Stimulated activated CD4-positive, alpha-beta T cell treated with anti-CD3 and anti-CD28 coated beads, Interleukin-1b, Interleukin-23, amount 100 ng/mL, for 4 hours (primary cell): ENCODE data around the gene FAM234B.

ENCODE experiments used
- DNase-seq, 2 donors: peaks; one replicate each; pipeline ENCODE4 v3.0.0-alpha.2; 2020; ENCODE audit warnings: low read depth in 2 of 2

Gene FAM234B

DNA sequence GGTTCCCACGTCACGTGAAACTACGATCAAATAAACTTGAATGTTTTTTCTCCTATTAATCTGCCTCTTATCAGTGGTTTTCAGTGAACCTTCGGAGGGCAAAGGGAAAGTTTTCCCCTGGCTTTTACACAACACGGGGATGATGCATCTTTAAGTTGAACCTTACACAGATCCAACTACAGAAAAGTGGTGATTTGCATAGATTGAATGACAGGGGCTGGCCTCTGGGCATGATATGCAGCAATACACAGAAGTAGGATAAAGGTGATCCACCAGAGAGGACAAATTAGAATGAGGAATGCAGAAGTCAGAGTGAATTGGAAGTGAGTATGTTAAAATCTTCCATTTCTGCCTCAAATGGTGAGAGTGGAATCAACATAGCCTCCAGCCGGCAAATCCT, 47.7 kb downstream of the FAM234B start:
- no peak for DNase-seq

DNA sequence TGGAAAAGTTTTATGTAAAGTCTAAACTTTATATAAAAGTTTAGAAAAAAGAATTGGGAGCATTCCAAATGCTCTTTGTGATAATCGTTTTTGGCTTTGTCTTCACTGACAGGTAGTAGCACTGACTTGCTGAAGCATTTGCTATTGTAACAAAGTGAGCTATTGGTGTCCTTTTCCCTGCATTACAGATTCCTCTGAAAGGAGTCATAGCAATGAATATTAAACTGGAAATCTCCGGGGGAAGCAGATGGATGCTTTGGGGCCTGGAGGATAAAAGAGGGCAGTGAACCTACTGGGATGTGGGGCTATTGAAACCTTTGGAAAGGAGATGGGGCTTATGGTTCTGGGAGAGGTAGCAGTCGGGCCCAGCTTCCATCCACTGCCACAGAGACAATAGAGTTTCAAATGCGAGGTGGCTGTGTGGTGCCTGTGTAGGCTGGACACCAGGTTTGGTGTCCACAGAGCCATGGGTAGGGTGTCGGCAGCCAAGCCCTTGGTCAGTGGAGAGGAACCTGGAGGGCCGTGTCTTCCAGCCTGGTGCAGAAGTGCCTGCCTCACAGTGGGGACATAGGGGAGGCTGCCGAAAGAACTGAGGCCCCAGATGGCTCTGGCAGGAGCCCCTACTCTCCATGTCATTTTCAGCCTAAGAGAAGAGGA, 49.1 kb downstream of the FAM234B start:
- no peak for DNase-seq

DNA sequence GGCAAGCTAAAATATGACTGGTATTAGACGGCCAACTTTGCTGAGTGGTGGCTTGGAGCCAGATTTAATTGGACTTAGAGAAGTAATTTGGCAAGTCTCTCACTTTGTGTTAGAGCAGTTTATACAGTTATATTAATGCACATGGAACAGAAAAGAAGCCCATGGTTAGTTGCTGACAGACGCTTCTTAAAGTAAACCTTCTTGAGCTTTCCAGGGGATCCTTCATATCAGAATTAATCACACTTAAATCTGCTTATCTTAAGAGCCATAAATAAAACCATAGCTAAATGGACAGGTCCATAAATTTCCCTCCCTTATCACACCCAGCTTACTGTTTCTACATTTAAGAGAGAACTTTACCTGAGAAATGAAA, 49.7 kb downstream of the FAM234B start:
- DNase-seq: no peak

DNA sequence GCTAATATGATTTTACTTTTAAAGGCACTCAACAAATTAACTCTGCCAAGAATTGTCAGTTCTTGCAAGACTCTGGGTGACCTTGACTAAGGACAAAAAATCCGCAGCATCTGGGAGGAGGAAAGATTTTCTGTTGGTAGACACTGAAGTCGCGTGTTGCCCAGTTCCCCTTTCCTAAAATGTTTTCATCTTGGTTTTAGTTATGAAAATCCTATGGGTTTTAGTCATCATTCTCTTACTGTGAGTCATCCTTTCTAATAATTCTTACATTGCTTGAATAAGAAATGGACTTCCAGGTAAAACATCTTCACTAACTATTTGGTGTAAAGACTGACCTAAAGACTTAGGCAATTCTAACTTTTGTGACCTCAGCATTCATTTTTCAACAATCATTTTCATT, 50.2 kb downstream of the FAM234B start:
- DNase-seq: no peak

- DNase-seq: no peak
Observed at GRCh38 chr12:13095266-13095995, 51.2 kb downstream of the FAM234B start.

DNA sequence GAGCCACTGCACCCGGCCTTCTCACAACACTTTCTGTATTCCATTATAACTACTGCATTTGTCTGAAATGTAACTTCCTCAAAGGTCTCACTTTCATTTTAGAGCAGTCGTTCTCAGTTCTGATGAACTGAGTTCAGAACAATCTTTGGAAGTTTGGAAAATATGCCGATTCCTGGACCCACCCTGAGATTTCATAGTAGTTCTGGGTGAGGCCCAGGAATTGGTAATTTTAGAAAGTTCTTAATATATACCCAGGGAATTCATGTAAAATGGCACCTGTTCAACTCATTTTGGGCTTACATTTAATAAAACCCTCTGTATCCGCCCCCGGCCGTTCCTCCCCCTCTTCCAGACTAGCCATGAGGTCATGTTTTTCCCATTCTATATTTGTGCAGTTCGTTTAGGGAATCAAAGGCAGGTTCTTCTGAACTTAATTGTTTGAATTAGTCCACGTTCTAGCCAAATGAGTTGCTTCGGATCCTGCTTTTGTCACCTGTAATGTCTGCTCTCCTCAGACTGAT, 53.4 kb downstream of the FAM234B start:
- no peak for DNase-seq

DNA sequence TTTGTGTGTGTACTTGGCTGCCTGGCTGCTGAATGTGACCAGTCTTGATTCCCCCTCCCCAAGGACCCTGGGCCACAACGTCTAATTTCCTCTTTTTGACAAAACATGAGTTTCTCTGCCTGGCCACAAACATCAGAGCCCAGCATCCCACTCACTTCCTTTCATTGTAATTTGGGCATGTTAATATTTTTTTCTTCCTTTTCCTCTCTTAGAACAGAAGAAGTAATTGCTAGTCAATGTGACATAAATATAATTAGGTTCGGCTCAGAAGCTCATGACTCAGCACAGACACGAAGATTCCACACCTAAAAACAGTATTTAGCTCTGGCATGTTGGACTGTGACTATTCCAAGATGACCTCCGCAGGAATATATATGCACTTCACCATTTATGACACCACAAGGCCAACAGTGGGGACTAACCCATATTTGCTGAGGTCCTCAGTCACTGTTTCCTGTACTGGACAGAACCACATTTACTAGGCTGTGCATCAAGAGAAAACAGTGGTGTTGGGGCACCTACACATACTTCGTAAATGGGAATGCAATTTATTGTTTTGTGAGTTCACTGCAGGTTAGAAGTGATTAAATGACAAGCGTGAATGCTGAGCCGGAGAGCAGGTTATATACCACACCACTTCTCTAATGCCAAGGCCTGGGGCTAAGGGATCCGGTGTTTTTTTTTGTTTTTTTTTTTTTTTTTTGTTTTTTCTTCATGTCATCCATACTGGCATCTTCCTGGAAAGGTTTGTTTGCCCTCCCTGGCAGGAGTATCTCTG, 55.1 kb downstream of the FAM234B start:
- no peak for DNase-seq

DNA sequence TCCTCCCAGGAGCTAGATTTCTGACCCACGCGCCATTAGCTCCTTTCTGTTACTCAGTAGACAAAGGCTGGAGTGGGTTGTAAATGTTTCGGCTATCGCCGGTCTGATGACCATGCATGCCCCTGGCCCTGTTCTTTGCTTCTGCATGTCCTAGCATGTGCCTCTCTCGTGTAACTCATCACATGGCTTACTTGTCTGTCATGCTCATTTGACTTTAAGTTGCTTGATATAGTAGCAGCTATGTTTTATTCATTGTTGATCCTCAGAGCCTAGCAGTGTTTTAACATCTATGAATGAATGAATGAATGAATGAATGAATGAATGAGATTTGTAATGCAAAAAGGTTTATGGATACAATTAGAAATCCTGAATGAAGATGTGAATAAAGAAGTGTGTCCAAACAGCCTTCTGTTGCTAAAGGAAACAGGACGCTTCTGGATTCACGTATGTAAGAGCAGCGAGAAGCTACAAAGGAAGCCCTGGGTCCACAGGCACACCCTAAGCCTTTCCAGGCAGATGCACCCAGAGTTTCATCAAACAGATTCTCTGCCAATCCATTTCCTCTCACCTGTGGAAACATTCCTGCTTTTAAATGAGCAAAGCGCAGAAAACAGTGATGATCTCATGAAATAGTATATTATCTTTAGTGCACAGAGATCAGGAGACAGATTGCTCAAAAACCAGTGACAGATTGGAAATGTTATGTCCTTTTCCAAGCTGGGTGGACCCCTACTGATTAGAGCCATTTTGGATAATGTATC, 55.8 kb downstream of the FAM234B start:
- no peak for DNase-seq

- no peak for DNase-seq
Observed at GRCh38 chr12:13100605-13100881, 56.4 kb downstream of the FAM234B start.

DNA sequence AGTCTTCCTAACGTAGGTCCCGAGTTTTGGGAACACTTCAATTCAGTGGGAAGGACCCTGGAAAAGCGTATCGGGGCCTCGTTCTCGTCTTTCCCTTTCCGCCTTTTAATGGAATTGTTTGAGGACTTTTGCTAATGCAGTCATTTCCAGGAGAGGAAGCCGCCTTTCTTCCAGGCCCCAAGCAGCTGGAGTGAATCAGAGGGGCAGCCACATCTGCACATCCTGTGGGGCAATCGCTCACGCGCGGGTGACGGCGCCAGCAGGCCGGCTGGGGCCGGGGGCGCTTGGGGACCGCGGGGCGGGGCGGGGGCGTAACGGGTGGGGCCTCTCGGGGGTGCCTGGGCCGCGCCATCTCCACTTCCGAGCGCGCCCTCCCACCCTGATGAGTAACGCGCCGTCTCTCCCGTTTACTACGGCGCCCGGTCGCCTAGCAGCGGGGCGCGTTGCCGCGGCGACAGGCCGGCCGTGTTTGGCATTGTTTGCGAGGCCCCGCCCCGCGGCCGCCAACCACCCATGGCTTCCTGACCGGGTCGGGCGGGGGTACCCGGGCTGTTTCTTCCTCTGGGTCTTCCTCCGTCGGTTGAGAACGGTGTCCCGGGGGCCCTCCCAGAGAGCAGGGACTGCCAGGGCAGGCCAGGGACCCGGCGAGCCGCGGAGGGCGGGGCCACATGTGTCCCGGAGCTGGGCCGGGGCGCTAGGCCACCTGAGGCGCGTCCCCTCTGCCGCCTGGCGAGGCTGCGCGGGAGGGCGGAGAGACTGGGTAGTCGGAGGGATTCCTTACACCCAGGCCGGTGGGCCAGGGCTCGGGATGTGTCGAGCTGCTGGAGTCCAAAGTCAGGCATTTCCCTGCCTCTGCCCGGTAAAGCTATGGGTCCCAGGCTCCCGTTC, 56.9 kb downstream of the FAM234B start:
- peak; percentile 77 to 81 for DNase-seq

- no peak for DNase-seq
Observed at GRCh38 chr12:13101821-13102375, 57.7 kb downstream of the FAM234B start.

DNA sequence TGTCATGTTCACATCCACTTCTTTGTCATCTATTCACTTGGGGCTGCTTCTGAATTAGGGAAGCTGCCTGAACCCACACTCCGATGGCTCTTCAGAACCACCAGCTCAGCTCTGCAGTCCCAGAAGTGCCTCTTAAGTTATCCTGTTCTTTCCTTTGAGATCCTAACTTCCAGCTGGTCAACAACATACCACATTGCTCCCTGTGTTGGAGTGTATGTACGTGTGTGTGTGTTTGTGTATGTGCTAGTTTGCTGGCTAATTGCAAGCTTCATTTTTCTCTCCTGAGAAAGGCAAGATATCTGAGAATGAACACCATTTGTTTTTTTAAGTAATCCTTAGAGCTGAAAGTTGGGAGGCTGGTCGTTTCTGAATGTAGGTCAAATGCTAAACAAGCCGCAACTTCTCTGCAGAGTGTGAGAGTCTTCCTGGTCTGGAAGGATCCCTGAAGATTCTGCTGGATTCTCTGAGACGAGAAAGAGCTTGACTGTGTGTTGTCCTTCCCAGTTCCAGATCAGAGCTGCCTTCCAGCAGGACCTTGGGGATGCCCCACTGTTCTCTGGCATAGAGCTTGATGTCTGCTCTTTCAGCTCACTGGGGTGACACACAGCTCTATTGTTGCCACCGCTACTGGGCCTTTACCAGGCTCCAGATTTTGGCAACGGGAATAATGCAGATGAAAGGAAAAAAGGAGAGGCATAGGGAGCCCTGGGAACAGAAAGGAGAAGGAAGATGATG, 58.4 kb downstream of the FAM234B start:
- no peak for DNase-seq

DNA sequence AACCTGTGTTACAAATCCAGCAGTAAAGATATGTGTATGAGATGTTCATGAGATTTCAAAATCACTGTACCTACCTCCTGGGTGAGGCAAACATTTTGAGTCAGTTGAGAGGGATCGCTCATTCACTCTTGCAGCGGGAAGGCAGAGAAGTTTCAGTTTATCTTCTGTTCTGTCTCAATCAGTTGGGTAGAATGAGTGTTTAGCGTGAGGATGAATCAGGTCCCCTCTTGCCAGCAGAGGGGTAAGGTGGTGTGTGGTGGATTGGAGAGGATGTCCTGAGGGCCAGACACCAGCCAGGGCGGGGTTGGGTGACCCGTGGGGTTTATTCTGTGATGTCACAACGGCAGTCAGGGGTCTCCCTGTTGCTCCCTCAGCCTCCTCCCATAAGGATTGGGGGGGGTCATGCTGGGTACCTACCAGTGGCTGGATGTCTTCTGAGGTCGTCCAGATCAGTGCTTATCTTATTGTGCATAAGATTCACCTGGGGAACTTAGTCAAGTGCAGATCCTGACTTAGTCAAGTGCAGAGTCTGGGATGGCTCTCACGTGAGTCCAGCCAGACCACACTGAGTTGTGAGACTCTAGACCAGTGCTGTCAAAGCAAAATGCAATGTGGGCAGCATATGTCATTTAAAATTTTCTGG, 59.3 kb downstream of the FAM234B start, which contains the start of gene GSG1:
Gene GSG1, minus strand, starts transcription at position 277 of the 643 bp plus-strand sequence. Its CDS starts 155 bp downstream, at position 122.
- no peak for DNase-seq

DNA sequence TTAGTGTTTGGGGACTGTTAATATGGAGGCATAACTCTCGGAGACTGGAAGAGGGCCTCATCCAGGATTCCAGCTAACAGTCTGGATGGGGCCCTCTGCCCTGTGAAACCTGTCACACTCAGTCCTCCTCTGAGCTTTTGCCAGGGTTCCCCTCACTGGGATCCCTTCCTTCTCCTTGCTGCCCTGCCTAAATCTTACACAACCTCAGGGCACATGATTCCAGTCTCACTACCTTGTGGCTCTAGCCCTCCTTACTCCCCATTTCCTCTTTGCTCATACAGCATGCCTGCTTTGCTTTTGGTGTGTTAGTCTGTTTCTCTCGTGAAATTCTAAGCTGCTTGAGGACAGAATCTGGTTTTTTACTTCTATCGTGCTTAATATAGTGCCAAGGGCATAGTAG, 60.2 kb downstream of the FAM234B start:
- no peak for DNase-seq

DNA sequence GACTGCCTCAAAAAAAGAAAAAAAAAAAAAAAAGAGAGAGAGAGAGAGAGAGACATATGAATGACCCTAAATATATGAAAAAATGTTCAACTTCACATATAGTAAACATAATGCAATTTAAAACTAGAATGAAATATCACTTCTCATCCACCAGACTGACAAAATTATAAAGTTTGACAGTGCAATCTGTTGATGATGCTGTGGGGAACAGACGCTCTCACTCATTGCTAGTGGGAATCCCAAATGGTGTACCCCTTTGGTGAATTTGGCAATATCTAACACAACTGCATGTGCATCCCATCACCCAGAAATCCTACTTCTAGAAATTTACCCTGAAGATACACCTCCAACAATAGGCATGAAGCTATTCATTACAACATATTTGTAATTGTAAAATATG, 61.6 kb downstream of the FAM234B start:
- DNase-seq: no peak

DNA sequence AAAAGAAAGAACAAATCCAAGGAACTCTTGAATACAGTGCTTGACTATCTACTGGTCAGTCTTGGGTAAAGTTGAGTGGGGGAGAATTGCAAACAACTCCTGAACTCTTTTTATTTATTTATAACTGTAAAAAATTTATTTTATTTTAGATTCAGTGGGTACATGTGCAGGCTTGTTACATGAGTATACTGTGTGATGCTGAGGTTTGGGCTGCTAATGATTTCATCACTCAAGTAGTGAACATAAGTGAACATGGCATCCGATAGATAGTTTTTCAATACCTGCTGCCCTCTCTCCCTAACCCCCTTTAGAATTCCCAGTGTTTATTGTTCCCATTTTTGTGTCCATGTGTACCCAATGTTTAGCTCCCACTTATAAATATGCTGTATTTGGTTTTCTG, 62.5 kb downstream of the FAM234B start:
- no peak for DNase-seq

GRCh38 chr12:13112968-13113367, 68.8 kb downstream of the FAM234B start:
- no peak for DNase-seq

DNA sequence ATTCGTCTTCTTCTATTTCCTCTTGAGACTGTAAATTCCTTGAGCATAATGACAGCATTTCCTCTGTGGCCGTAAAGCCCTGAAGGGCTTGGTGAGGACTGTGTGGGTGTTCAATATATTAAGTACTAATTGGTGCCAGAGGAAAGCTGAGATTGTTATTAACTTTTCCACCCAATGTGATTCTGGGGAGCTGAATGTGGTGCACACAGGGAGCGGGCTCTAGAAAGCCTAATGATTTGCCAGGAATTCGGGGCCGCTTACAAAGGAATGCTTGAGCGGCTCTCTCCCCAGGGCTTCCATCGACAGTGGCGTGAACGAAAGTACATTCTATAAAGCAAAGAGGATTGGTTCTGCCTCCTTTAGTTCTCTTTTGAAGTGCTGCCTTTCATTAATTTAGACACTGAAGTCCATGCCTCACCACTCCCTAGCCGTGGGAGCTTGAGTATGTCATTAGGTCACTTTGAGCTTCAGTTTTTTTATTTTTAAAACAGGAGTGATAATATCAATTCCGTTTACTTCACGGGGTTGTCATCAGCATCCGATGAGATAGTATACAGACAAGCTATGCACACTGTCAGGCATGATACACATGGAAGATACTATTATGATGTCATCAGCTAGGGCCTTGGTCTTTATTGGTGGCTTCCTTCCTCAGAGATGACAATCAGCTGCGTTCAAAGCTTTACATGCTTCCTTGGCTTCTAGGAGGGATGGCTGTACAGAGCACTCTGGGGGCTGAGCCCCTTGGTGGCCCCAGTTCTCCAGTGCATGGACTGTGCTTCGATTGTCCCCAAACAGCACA, 70.3 kb downstream of the FAM234B start:
- no peak for DNase-seq

- DNase-seq: no peak
Observed at GRCh38 chr12:13116259-13116658, 72.1 kb downstream of the FAM234B start.
